Stimulated activated naive CD8-positive, alpha-beta T cell treated with anti-CD3 and anti-CD28 coated beads, Interleukin-15, amount 100 ng/mL, for 72 hours (primary cell): ENCODE results near the gene ZFPM1.

Experiments used
- ATAC-seq: fragments of 150-1000 bp; cut with Tn5 transposase; 2 replicates; pipeline ENCODE4 v1.10.0; 2021; ENCODE audit warnings: mild to moderate bottlenecking, moderate library complexity
- DNase-seq, 2 donors: peaks; one replicate each; pipeline ENCODE4 v3.0.0; 2021 to 2022
- H3K27ac Mint-ChIP-seq, 2 donors: one replicate each; pipeline ENCODE4 v1.8.0; 2022; ENCODE audit warnings: mild to moderate bottlenecking in 2 of 2, mixed read lengths in 2 of 2, moderate library complexity in 2 of 2
- H3K27me3 Mint-ChIP-seq: one replicate; pipeline ENCODE4 v1.8.0; 2022; ENCODE audit warnings: mixed read lengths
- H3K4me1 Mint-ChIP-seq: one replicate; pipeline ENCODE4 v1.8.0; 2022; ENCODE audit warnings: mild to moderate bottlenecking, mixed read lengths
- H3K4me3 Mint-ChIP-seq, 2 donors: one replicate each; pipeline ENCODE4 v1.8.0; 2022; ENCODE audit warnings: mild to moderate bottlenecking in 2 of 2, mixed read lengths in 2 of 2, moderate library complexity in 1 of 2
- H3K9me3 Mint-ChIP-seq, 2 donors: one replicate each; pipeline ENCODE4 v1.8.0; 2022; ENCODE audit warnings: mixed read lengths in 2 of 2

ZFPM1 gene

DNA sequence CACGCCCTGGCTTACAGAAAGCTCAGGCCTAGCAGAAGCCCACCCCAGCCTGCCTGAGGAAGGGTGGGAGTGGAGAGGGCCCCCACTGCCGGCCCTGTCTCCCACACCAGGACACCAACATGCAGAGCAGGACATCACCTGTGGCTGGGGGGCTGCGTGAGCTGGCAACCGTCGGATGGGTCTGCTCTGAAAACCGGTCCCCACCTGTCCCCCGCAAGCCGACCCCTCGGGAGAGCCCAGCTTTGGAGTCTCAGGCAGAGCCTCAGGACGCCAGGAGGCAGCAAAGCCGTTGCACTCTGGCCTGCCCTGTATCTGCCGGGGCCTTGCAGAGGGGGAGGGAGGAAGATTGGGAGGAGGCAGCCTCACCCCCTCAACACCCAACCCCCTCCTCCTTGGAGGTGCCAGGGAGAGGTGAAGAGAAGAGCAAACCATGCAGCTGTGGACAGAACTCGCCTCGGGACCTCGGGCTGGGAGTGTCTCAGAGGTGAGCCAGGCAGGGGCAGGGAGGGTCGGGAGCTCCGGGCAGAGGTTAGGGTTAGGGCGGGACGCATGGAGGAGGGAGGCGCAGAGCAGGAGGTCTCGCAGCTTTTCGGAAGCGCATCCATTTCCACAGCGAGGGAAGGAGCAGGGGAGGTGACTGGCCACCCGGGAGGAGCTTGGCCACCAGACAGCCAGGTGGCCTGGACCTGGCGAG is 86.7 kb downstream of the ZFPM1 start:
- ATAC-seq: no peak
- peaks cover 7 to 22% of the 10 kb centered on the region in 2 donors for H3K9me3 Mint-ChIP-seq
- H3K27ac Mint-ChIP-seq: peak overlapping the region in 1 of 2 donors; percentile 82
- DNase-seq: no peak
- H3K4me3 Mint-ChIP-seq: no peak overlapping the region
- H3K27me3 Mint-ChIP-seq: peaks cover 41% of the 10 kb centered on the region
- H3K4me1 Mint-ChIP-seq: peaks cover 12% of the 10 kb centered on the region

DNA sequence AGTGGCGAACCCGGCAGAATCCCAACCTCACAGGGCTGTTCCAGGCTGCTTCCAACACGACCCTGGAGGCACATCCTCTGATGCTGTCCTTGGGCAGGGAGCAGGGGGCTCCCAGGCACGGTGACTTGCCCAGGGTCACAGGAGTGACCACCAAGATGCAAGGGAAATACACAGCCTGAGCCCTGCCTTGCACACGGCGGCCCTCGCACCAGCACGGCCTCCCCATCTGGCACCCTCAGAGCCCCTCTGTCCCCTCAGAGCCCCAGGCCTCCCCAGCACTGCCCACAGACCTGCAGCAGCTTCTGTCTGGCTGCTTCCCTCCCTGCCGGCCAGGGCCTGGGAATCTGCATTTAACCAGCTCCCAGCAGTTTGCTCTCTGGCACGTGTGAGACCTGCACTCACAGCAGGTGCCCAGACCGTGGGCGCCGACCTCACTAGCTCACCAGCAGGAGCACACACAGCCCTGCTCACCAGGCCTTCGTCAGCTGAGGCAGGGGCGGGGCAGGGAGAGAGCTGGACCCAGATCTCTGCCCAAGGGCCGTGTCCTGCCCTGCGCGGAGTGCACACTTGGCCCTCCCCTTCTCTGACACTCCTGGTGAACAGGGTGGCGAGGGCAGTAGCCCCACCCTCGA is 87.4 kb downstream of the ZFPM1 start:
- Mint-ChIP-seq H3K9me3 (peaks cover 7 to 25% of the 10 kb centered on the region in 2 donors), H3K27ac (no peak overlapping the region), H3K27me3 (peaks cover 46% of the 10 kb centered on the region), H3K4me1 (peaks cover 7% of the 10 kb centered on the region), H3K4me3 (no peak overlapping the region)
- no peak for ATAC-seq
- no peak for DNase-seq

DNA sequence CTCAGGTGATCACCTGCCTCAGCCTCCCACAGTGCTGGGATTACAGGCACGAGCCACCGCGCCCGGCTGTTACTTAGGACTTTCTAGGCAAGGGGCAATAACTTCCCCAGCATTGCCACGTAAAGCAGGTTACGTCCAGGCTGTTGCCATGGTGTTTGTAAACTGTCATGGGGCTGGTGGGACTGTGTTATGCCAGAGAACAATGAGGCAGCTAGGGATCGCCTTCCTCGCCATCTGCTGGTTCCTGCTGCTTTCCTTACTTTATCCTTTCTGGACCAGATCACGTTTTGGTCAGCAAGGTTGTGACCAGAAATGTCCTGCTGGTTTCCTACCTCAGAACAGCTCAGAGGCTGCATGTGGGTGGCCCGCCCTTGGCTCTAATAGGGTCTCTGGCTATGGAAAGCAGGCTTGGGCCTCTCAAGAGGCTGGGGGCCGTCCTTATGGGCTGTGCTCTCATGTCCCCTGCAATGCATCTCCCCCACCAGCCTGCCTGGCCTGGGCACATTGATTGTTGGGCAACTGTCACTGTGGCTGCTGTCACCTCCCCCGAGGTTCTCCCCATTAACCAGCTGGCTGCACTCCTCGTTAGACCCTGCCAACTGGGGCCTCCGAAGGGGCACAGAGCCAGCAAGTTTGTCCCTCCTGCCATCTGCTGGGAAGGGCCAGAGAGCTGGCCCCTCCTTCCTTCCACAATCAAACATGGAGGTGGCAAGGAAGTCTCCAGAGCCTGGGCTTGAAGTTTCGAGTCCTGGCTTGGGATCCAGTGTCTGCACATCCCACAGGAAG is 88.9 kb downstream of the ZFPM1 start:
- peaks cover 59% of the 10 kb centered on the region for H3K27me3 Mint-ChIP-seq
- ATAC-seq (no peak), DNase-seq (no peak)
- H3K4me3 Mint-ChIP-seq: no peak overlapping the region
- H3K9me3 Mint-ChIP-seq: peaks cover 7 to 28% of the 10 kb centered on the region in 2 donors
- H3K4me1 Mint-ChIP-seq: no peaks in the 10 kb centered on the region
- no peak overlapping the region for H3K27ac Mint-ChIP-seq

DNA sequence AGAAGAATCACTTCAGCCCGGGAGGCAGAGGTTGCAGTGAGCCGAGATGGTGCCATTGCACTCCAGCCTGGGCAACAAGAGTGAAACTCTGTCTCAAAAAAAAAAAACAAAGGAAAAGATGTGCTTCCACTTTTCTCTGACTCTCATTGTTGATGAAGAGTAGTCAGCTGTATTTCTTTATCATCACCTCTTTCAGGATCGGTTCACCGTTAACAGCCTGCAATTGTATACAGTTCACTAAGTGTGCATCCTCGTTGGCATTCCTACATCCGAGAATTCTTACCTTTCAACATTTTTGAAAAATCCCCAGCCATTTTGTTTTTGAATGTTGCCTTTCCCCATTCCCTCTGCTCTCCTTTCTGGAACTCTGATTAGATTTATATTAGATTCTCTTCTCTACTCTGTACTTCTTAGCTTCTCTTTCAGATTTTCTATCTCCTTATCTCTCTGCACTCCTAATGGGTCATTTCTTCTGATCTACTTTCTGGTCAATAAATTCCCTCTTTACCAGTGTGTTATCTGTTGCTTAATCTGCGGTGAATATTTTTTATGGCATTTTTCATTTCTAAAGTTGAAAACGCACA is 90.2 kb downstream of the ZFPM1 start:
- ATAC-seq: no peak
- Mint-ChIP-seq H3K27ac (no peak overlapping the region), H3K4me3 (no peak overlapping the region)

DNA sequence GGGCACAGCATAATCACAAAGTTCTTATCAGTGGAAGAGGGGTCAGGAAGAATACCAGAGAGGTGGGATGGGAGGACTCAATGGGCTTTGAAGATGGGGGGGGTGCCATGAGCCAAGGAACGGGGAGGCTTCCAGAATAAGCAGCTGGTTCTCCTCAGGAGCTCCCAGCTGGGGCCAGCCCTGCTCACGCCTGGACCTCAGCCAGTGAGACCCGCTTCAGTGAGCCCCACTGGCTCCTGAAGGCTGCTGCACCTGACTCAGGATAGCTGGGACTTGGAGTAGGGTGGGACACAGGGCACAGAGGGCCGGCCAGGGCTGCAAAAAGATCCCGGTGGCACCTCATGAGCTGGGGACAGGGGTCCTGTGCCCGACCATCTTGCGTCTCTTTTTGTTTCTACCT is 92.7 kb downstream of the ZFPM1 start:
- peaks cover 19% of the 10 kb centered on the region for H3K4me1 Mint-ChIP-seq
- H3K27me3 Mint-ChIP-seq: peaks cover 60% of the 10 kb centered on the region
- DNase-seq (no peak), ATAC-seq (no peak)
- no peak overlapping the region for H3K4me3 Mint-ChIP-seq
- H3K27ac Mint-ChIP-seq: peak overlapping the region in 1 of 2 donors; percentile 64
- peaks cover 7 to 28% of the 10 kb centered on the region in 2 donors for H3K9me3 Mint-ChIP-seq

More for the DNA sequence above, 90.2 kb downstream of the ZFPM1 start:
- H3K4me1 Mint-ChIP-seq: peaks cover 3% of the 10 kb centered on the region
- no peak for DNase-seq
- H3K27me3 Mint-ChIP-seq: peaks cover 63% of the 10 kb centered on the region
- H3K9me3 Mint-ChIP-seq: peaks cover 7 to 28% of the 10 kb centered on the region in 2 donors

DNA sequence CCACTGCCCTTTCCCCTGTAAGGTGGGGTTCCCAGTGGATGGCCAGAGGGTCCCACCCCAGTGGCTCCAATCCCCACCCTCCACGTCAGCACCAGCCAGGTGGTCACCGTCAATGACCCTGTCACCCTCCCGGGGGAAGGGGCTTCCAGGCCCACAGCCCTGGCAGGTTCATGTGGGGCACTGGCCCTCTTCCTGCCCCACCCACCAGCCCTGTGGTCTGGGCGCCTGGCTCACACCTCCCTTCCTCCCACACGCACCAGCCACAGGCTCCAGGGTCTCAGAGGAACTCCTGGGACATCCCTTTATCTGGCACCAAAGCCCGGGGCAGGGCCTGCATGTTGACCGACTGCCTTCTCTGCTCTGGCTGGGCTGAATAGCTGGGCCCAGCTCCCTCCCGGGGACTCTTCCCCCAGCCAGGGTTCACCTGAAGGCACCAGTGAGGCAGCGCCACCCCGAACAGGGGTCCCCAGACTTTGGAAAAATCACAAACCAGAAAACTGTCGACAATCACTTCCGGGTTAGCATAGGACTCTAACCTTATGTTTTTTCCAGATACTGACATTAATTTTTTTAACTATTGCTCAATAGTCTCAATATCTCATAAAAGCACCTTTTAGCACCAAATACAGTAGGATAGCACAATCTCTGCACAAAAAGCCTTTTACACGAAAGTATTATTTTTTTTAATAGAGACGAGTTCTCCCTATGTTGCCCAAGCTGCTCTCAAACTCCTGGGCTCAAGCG is 95.2 kb downstream of the ZFPM1 start:
- DNase-seq (no peak), ATAC-seq (peak; percentile 27)
- H3K4me3 Mint-ChIP-seq: no peak overlapping the region
- peaks cover 52% of the 10 kb centered on the region for H3K27me3 Mint-ChIP-seq
- H3K27ac Mint-ChIP-seq: no peak overlapping the region
- H3K4me1 Mint-ChIP-seq: peaks cover 28% of the 10 kb centered on the region
- H3K9me3 Mint-ChIP-seq: peaks cover 5 to 14% of the 10 kb centered on the region in 2 donors

DNA sequence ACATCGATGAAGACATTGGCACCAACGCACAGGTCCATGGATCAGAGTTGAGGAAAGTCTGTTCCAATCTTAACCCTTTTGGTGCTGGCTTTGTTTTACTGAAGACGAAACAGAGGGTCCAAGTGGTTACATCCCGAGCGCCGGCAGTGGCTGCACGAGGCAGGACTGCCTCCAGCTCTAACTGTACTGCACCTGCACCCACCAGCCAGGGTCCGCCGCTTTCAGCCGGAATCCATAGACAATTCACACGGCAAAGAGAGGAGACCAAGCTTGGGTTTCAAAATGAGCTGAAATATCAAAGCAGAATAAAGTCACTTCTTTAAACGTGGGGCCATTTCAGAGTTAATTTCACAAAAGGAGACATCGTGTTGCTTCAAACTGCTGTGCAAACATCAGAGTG is 95.9 kb downstream of the ZFPM1 start:
- Mint-ChIP-seq H3K27me3 (peaks cover 52% of the 10 kb centered on the region), H3K27ac (peak overlapping the region in 1 of 2 donors; percentile 78), H3K4me1 (peaks cover 28% of the 10 kb centered on the region), H3K9me3 (peaks cover 0 to 7% of the 10 kb centered on the region in 2 donors), H3K4me3 (peak overlapping the region in 1 of 2 donors; percentile 37)
- ATAC-seq (no peak), DNase-seq (no peak)

DNA sequence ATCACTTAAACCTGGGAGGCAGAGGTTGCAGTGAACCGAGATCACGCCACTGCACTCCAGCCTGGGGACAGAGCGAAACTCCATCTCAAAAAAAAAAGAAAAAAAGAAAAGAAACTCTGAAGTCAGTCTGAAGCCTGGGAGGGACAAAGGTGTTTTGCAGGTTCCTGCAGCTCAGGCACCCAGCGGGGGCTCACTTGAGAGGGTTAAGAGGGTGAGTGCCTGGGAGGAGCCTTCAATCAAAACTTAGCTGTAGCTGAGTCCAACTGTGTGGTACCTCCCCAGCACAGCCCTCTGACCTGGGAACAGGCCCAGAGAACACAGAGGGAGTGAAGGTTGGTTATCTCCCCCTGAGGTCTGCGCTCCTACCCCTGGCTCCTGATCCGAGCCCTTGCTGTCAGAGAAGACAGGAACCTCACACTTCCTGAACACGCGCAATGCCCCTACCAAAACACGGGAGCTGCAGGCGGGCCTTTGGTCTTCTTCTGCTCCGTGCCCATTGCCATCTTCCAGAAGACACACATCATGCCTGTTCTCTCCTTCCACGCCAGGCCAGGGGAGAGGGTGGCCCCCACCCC is 96.7 kb downstream of the ZFPM1 start:
- Mint-ChIP-seq H3K9me3 (peaks cover 0 to 7% of the 10 kb centered on the region in 2 donors), H3K4me3 (peak overlapping the region; percentile 56 to 85), H3K27me3 (peaks cover 52% of the 10 kb centered on the region), H3K4me1 (peaks cover 28% of the 10 kb centered on the region), H3K27ac (peak overlapping the region; percentile 90 to 96)
- ATAC-seq (peak; percentile 39), DNase-seq (no peak)

DNA sequence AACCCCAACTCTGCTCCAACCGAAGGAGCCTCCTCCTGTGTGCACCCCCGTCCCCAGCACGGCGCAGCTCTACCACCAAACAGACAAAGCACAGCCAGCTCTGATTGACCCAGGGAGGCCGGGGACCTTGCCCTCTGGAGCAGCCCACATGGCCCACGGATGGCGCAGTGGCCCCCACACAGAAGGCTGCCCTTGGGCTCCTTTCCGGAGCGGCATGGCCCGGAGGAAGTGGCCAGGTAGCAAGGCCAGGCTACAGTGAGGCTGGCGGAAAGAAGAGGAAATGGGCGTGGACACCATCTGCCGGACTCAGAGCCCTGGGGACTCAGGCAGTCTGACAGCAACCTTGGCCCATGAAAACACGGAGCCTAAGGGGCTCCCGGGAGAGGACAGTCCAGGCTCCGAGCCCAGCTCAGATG is 97.2 kb downstream of the ZFPM1 start:
- peak overlapping the region; percentile 90 to 96 for H3K27ac Mint-ChIP-seq
- peaks cover 28% of the 10 kb centered on the region for H3K4me1 Mint-ChIP-seq
- H3K27me3 Mint-ChIP-seq: peaks cover 49% of the 10 kb centered on the region
- H3K9me3 Mint-ChIP-seq: peaks cover 0 to 6% of the 10 kb centered on the region in 2 donors
- ATAC-seq: peak; percentile 87
- DNase-seq: peak in 1 of 2 donors; percentile 47
- peak overlapping the region; percentile 56 to 85 for H3K4me3 Mint-ChIP-seq

DNA sequence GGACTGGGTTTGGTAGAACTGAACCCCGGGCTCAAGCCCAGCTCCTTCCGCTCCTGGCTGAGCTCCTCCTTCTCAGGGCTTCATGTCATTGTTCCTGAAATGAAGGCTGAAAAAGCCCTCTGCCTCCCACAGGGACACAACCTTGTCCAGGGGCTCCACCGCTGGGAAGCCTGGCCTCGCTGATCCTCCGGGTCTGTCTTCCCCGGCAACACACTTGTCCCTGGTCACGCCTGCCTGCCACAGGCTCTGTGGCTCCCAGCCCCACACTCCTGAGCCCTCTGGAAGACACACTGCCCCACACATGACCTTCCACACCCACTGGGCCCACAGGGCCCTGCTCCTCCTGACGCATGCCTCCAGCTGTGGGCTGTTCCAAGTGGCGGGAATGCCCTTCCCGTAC is 99.1 kb downstream of the ZFPM1 start:
- DNase-seq (no peak), ATAC-seq (no peak)
- H3K9me3 Mint-ChIP-seq: peaks cover 0 to 11% of the 10 kb centered on the region in 2 donors
- H3K27me3 Mint-ChIP-seq: peaks cover 37% of the 10 kb centered on the region
- peaks cover 28% of the 10 kb centered on the region for H3K4me1 Mint-ChIP-seq
- no peak overlapping the region for H3K27ac Mint-ChIP-seq
- no peak overlapping the region for H3K4me3 Mint-ChIP-seq

DNA sequence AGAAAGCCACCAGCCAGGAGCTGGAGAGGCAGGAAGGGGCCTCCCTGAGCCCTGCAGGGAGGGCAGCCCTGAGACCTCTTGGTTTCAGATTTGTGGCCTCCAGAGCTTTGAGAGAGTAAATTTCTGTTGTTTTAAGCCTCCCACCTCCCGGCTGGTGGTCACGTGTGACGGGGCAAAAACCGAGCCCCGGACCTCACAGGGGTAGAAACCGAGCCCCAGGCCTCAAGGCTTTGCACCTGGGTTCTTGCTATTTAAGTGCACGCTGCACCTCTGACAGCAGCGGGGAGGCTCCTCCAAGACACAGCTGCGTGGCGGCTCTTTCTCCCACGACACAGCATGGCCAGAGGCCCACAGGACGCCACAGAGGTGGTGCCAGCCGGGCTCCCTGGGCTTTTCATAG is 99.7 kb downstream of the ZFPM1 start:
- Mint-ChIP-seq H3K4me3 (no peak overlapping the region), H3K4me1 (peaks cover 28% of the 10 kb centered on the region), H3K27me3 (peaks cover 41% of the 10 kb centered on the region), H3K9me3 (peaks cover 0 to 15% of the 10 kb centered on the region in 2 donors), H3K27ac (no peak overlapping the region)
- no peak for DNase-seq
- ATAC-seq: no peak

DNA sequence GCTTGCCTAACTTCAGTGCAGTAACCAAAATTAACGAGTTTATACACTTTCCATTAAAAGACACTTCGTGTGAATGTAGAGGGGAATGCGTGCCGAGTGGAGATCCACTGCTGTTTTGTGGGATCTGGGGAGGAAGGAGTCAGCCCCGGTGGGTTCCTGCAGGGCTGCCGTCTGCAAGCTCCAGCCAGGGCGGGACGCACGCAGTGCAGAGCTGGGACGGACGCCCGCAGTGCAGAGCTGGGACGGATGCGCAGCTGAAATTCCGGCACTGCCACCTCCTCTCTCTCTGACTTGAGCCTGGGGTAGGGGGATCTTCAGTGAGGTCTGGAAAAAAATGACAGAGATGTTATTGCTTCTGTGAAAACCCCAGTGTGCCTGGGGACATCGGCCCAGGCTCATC is 100.7 kb downstream of the ZFPM1 start:
- DNase-seq: no peak
- H3K4me3 Mint-ChIP-seq: no peak overlapping the region
- no peak for ATAC-seq
- peaks cover 0 to 15% of the 10 kb centered on the region in 2 donors for H3K9me3 Mint-ChIP-seq
- H3K4me1 Mint-ChIP-seq: peaks cover 23% of the 10 kb centered on the region
- H3K27ac Mint-ChIP-seq: no peak overlapping the region
- peaks cover 35% of the 10 kb centered on the region for H3K27me3 Mint-ChIP-seq

DNA sequence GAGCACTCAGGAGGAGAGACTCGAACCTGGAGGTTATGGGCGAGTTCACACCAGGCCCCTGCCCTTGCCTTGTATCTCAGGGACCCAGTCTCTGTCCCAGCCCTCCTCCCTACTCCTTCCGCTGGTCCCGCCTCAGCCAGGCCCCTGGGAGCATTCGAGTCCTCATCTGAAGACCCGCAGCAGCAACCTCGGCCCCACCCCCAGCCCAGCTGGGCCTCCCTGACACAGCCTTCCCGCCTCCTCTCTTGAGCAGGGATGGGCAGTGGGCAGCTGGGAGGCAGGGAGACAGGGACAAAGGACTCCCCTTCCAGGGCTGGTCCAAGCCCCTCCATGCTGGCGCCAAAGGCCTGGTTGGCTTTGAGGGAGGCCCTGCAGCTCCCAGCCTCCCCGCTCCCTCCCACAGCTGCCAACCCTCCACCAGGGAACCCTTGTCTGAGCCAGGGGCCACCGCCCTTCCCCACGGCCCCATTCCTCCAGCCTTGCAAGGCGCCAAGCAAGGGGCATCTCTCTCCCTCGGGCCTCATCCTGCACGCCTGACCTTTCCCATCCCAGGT is 101.7 kb downstream of the ZFPM1 start:
- Mint-ChIP-seq H3K9me3 (peaks cover 0 to 15% of the 10 kb centered on the region in 2 donors), H3K4me3 (no peak overlapping the region), H3K4me1 (peaks cover 18% of the 10 kb centered on the region), H3K27me3 (peaks cover 34% of the 10 kb centered on the region), H3K27ac (no peak overlapping the region)
- no peak for ATAC-seq
- DNase-seq: no peak

DNA sequence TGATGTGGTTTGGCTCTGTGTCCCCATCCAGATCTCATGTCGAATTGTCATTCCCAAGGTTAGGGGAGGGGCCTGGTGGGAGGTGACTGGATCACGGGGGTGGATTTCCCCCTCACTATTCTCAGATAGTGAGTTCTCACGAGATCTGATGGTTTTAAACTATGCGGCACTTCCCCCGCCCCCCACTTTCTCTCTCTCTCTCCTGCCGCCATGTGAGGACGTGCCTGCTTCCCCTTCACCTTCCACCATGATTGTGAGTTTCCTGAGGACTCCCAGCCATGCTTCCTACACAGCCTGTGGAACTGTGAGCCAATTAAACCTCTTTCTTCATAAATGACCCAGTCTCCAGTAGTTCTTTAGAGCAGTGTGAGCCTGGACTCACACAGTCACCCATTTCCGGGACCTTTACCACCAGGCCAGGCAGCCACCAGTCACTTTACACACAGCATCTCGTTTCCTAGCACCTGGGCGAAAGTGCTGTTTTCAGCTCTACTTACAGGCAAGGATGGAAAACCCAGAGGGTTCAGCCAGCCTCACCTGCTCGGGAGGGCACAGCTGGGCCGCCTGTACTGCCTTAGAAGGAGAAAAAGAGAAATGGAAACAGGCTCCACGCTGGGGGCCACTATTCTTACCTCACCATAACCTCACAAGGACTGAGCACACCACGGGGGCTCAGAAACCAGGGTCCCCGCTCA is 103.4 kb downstream of the ZFPM1 start:
- Mint-ChIP-seq H3K27me3 (peaks cover 40% of the 10 kb centered on the region), H3K4me3 (no peak overlapping the region), H3K9me3 (peaks cover 0 to 15% of the 10 kb centered on the region in 2 donors), H3K4me1 (peaks cover 8% of the 10 kb centered on the region), H3K27ac (no peak overlapping the region)
- ATAC-seq (no peak), DNase-seq (no peak)
